MM.1S (cell line): ENCODE results near the gene ZFR2.

ENCODE experiments used
- DNase-seq: peaks from one replicate; pipeline ENCODE4 v3.0.0-alpha.2; 2015
- H2AFZ ChIP-seq: fragments of 300-600 bp; sonication (generic); 2 replicates; pipeline ENCODE4 v1.6.0; 2016; ENCODE audit warnings: antibody characterized with exemption, low read length
- H3F3A ChIP-seq: fragments of 300-600 bp; sonication (generic); 2 replicates; pipeline ENCODE4 v1.6.1; 2016; ENCODE audit warnings: mild to moderate bottlenecking, antibody characterized with exemption, low read length, moderate library complexity, mixed read lengths; ENCODE audit not compliant: insufficient read depth
- H3K27ac ChIP-seq: fragments of 300-600 bp; sonication (generic); 2 replicates; pipeline ENCODE4 v1.5.1; 2016; ENCODE audit warnings: mild to moderate bottlenecking, low read length
- H3K27me3 ChIP-seq: fragments of 300-600 bp; sonication (generic); replicated peaks from 2 replicates; pipeline ENCODE4 v1.6.0; 2016; ENCODE audit warnings: low read length; ENCODE audit not compliant: insufficient read depth
- H3K36me3 ChIP-seq: fragments of 300-600 bp; sonication (generic); replicated peaks from 2 replicates; pipeline ENCODE4 v1.6.1; 2016; ENCODE audit warnings: mild to moderate bottlenecking, low read length, mixed read lengths; ENCODE audit not compliant: insufficient read depth
- H3K4me1 ChIP-seq: fragments of 300-600 bp; sonication (generic); 2 replicates; pipeline ENCODE4 v1.6.1; 2016; ENCODE audit warnings: low read length, mixed read lengths
- H3K4me2 ChIP-seq: fragments of 300-600 bp; sonication (generic); 2 replicates; pipeline ENCODE4 v1.6.0; 2016; ENCODE audit warnings: low read depth, low read length
- H3K4me3 ChIP-seq: fragments of 300-600 bp; sonication (generic); 2 replicates; pipeline ENCODE4 v1.5.1; 2016; ENCODE audit warnings: low read length, mixed read lengths
- H3K79me2 ChIP-seq: fragments of 300-600 bp; sonication (generic); 2 replicates; pipeline ENCODE4 v1.6.1; 2016; ENCODE audit warnings: mixed run types, low read length, mixed read lengths
- H3K9ac ChIP-seq: fragments of 300-600 bp; sonication (generic); 2 replicates; pipeline ENCODE4 v1.6.1; 2016; ENCODE audit warnings: low read length, mixed read lengths
- H3K9me2 ChIP-seq: fragments of 300-600 bp; sonication (generic); replicated peaks from 2 replicates; pipeline ENCODE4 v1.6.1; 2016; ENCODE audit warnings: mild to moderate bottlenecking, low read length, mixed read lengths; ENCODE audit not compliant: insufficient read depth
- H3K9me3 ChIP-seq: fragments of 300-600 bp; sonication (generic); replicated peaks from 2 replicates; pipeline ENCODE4 v1.6.1; 2016; ENCODE audit warnings: mild to moderate bottlenecking, low read length, mixed read lengths; ENCODE audit not compliant: insufficient read depth
- H4K20me1 ChIP-seq: fragments of 300-600 bp; sonication (generic); 2 replicates; pipeline ENCODE4 v1.6.1; 2016; ENCODE audit warnings: mild to moderate bottlenecking, low read length, moderate library complexity, mixed read lengths; ENCODE audit not compliant: insufficient read depth
- CTCF ChIP-seq: fragments of 300-600 bp; sonication (generic); IDR thresholded peaks from 2 replicates; pipeline ENCODE4 v1.5.1; 2016; ENCODE audit warnings: antibody characterized with exemption, low read length, mixed read lengths
- EZH2 ChIP-seq: fragments of 300-600 bp; sonication (generic); optimal IDR thresholded peaks from 2 replicates; pipeline ENCODE3; 2017; ENCODE audit warnings: low read depth, mild to moderate bottlenecking, antibody characterized with exemption, low read length, mixed read lengths
- EZH2phosphoT487 ChIP-seq: fragments of 300-600 bp; sonication (generic); IDR thresholded peaks from 2 replicates; pipeline ENCODE4 v1.6.1; 2018; ENCODE audit warnings: antibody characterized with exemption, low read length

ZFR2 gene

GRCh38 chr19:3849092-3849491 is 19.7 kb downstream of the ZFR2 start:
- Histone ChIP-seq H3K4me2 (no peak overlapping the region), H3F3A (no peaks in the 10 kb centered on the region), H4K20me1 (no peaks in the 10 kb centered on the region), H3K9ac (no peak overlapping the region), H3K9me3 (no peaks in the 10 kb centered on the region), H3K27me3 (peaks cover 97% of the 10 kb centered on the region), H3K79me2 (no peaks in the 10 kb centered on the region), H3K4me1 (no peaks in the 10 kb centered on the region), H2AFZ (no peak overlapping the region), H3K9me2 (no peaks in the 10 kb centered on the region), H3K4me3 (no peak overlapping the region), H3K36me3 (no peaks in the 10 kb centered on the region), H3K27ac (no peak overlapping the region)
- TF ChIP-seq EZH2, result no peak
- TF ChIP-seq CTCF, result peak; percentile 80
- DNase-seq, result peak; percentile 54

DNA sequence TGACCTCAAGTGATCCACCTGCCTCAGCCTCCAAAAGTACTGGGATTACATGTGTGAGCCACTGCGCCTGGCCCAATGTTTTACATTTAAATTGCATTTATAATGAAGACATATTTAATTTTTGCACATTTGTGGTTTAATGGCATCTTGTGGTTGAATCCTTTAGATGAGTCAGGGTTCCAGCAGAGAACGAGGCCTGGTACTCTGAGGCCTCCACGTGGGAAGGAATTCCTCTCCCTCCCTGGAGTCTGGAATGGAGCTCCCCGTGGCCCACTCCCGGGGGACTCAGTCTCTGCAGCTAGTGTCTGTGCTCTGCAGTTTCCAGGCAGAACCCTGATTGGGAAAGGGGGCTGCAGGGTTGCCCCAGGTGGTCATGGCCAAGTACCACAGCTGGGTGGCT is 24.2 kb downstream of the ZFR2 start:
- Histone ChIP-seq H3F3A (no peaks in the 10 kb centered on the region), H3K27me3 (peaks cover 98% of the 10 kb centered on the region), H3K4me2 (no peak overlapping the region), H3K9ac (no peak overlapping the region), H3K27ac (no peak overlapping the region), H4K20me1 (no peaks in the 10 kb centered on the region), H3K9me2 (no peaks in the 10 kb centered on the region), H3K36me3 (no peaks in the 10 kb centered on the region), H2AFZ (no peak overlapping the region), H3K9me3 (no peaks in the 10 kb centered on the region), H3K4me3 (no peak overlapping the region), H3K79me2 (no peaks in the 10 kb centered on the region), H3K4me1 (no peaks in the 10 kb centered on the region)
- TF ChIP-seq EZH2 (no peak), CTCF (no peak), EZH2phosphoT487 (no peak)
- DNase-seq, result no peak

GRCh38 chr19:3842948-3843347 is 25.9 kb downstream of the ZFR2 start:
- H3F3A ChIP-seq, result no peaks in the 10 kb centered on the region
- TF ChIP-seq EZH2phosphoT487 (no peak), EZH2 (no peak), CTCF (no peak)
- no peaks in the 10 kb centered on the region for H3K4me1 ChIP-seq
- H4K20me1 ChIP-seq, result no peaks in the 10 kb centered on the region
- no peak overlapping the region for H2AFZ ChIP-seq
- H3K4me2 ChIP-seq, result no peak overlapping the region
- H3K9me2 ChIP-seq, result no peaks in the 10 kb centered on the region
- no peaks in the 10 kb centered on the region for H3K79me2 ChIP-seq
- H3K9ac ChIP-seq, result no peak overlapping the region
- no peaks in the 10 kb centered on the region for H3K36me3 ChIP-seq
- H3K27me3 ChIP-seq, result peaks cover 98% of the 10 kb centered on the region
- no peak for DNase-seq
- no peak overlapping the region for H3K27ac ChIP-seq
- H3K9me3 ChIP-seq, result no peaks in the 10 kb centered on the region
- no peak overlapping the region for H3K4me3 ChIP-seq

GRCh38 chr19:3840804-3841203 is 28.0 kb downstream of the ZFR2 start:
- Histone ChIP-seq H2AFZ (no peak overlapping the region), H3K4me2 (no peak overlapping the region), H3K9ac (no peak overlapping the region), H3K9me2 (no peaks in the 10 kb centered on the region), H3K27ac (no peak overlapping the region), H3K27me3 (peaks cover 98% of the 10 kb centered on the region), H3K79me2 (no peaks in the 10 kb centered on the region), H4K20me1 (no peaks in the 10 kb centered on the region), H3K36me3 (no peaks in the 10 kb centered on the region), H3K4me1 (no peaks in the 10 kb centered on the region), H3K4me3 (no peak overlapping the region), H3F3A (no peaks in the 10 kb centered on the region), H3K9me3 (no peaks in the 10 kb centered on the region)
- TF ChIP-seq EZH2, result no peak
- no peak for TF ChIP-seq CTCF
- TF ChIP-seq EZH2phosphoT487, result no peak
- DNase-seq, result no peak
